Measurements from ENCODE around the gene ITGA5. TPM values are rescaled to one million over a fixed set of nuclear protein-coding genes. Genes with fewer than 3 reads are reported as not detected.

Gene ITGA5
- 351 and 524 TPM in 2 replicates for total RNA-seq

GRCh38 chr12:54419088-54419887 is at the start of gene ITGA5:
Gene ITGA5 (minus strand): TSS chr12:54419266. CDS start chr12:54419198, 68 bp downstream.

GRCh38 chr12:54384591-54385041 is 34.5 kb downstream of the ITGA5 start, which contains the start of gene ZNF385A:
Gene ZNF385A (minus strand): TSS chr12:54384733. CDS start chr12:54384514, 219 bp downstream.

GRCh38 chr12:54364413-54364812 is 54.7 kb downstream of the ITGA5 start, which contains the start of gene GPR84:
Gene GPR84 (minus strand): TSS chr12:54364486. CDS start chr12:54363851, 635 bp downstream.

Other genes with a start within 250 kb of the ITGA5 start
- 20.6 and 28.2 TPM in 2 replicates for gene SMUG1, start 230.3 kb downstream of the ITGA5 start, total RNA-seq
- gene CBX5, start 139.1 kb downstream of the ITGA5 start, total RNA-seq, result 34.5 and 49.1 TPM in 2 replicates
- gene HNRNPA1, start 138.5 kb downstream of the ITGA5 start, total RNA-seq, result 323 and 341 TPM in 2 replicates
- gene NFE2, start 118.3 kb downstream of the ITGA5 start, total RNA-seq, result not detected in 2 replicates
- gene COPZ1, start 94.1 kb downstream of the ITGA5 start, total RNA-seq, result 103 and 111 TPM in 2 replicates
- not detected in 2 replicates for gene GPR84, start 54.8 kb downstream of the ITGA5 start, total RNA-seq
- 0.37 and 1.4 TPM in 2 replicates for gene ZNF385A, start 34.5 kb downstream of the ITGA5 start, total RNA-seq
- gene GTSF1, start 54.3 kb upstream of the ITGA5 start, total RNA-seq, result not detected in 2 replicates
- gene NCKAP1L, start 78.5 kb upstream of the ITGA5 start, total RNA-seq, result under 0.01 TPM in 2 replicates
- 0.78 and 1.5 TPM in 2 replicates for gene PDE1B, start 130.3 kb upstream of the ITGA5 start, total RNA-seq
- gene PPP1R1A, start 169.4 kb upstream of the ITGA5 start, total RNA-seq, result not detected in 2 replicates
- gene LACRT, start 215.6 kb upstream of the ITGA5 start, total RNA-seq, result not detected in 2 replicates
- gene DCD, start 229.1 kb upstream of the ITGA5 start, total RNA-seq, result not detected in 2 replicates

Data from subcutaneous preadipocyte (primary cell).